ENCODE results near the gene KAT2B.
"Not testable (repeated sequence)": the region's sequence is repeated elsewhere in the genome, so short reads cannot be mapped to it uniquely, and the experiment has no call there.

Gene KAT2B

DNA sequence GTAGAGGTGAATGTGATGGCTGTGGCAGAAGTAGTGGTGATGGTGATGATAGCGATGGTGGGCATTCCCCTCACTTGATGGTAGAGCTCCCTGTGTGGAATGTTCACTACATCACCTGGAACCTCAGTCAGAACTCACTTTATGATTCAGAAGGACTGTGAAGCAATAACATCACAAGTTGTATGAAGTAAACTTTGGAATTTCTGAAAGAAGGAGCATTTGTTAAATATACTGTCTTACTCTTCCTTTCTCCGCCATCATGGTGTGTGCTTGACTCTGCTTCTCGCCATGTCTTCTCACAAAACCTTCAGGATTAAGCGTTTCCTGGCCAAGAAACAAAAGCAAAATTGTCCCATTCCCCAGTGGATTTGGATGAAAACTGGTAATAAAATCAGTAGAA lies 28.1 kb upstream of the KAT2B start, which contains the start of gene PP2D1:
TSS of gene PP2D1 (minus strand) at position 101 of the 400 bp plus-strand sequence. CDS start 192 bp downstream, outside the sequence.
- H3K4me3 ChIP-seq (replicated peaks; ENCODE audit: low read depth, low read length) = no peak within 1 kb of the TSS
- no peak for DNase-seq (ENCODE audit: extremely low read depth, low read depth)
- no peak for TF ChIP-seq CTCF (IDR thresholded peaks at IDR 0.05; ENCODE audit: low read depth, low read length, missing control alignments)

DNA sequence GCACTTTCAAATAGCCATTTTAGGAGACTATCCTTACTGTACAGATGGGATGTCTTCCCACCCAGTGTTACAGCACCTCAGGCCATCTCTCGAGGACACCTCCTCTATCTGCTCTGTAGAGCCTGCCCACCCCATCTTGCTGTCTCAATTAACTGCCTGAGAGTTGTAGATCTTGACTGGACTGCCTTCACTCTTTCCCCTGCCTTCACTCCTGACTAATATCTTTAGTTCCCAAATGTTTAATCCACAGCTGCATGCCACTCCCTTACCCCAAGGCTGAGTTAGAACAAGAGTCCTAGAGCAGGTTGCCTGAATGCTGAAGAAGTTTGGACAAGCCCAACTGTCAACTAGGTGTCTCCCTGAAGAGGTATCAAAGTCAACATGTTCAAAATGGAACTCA lies 26.9 kb upstream of the KAT2B start:
- DNase-seq (ENCODE audit: extremely low read depth, low read depth) = no peak
- no peak for TF ChIP-seq CTCF (IDR thresholded peaks at IDR 0.05; ENCODE audit: low read depth, low read length, missing control alignments)
- no peak overlapping the region for H3K4me3 ChIP-seq (replicated peaks; ENCODE audit: low read depth, low read length)

DNA sequence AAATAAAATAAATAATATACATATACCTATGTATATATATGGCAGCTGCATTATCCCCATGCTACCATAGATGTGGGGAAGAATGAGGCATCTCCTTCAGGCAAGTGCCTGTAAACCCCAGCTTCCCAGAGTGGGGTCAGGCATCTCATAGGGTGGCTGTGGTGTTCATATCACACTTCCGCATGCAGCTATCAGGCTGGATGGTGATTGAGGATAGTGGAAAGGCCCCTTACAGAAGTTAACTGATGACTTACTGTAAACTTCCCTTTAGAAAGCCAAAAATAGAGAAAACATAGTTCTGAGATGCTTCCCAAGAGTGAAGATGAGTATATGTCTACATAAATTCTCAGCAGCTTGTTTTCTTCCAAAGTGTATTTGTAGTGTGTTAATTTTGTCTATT lies 24.7 kb upstream of the KAT2B start:
- TF ChIP-seq CTCF (IDR thresholded peaks at IDR 0.05; ENCODE audit: low read depth, low read length, missing control alignments) = no peak
- DNase-seq (ENCODE audit: extremely low read depth, low read depth) = no peak
- H3K4me3 ChIP-seq (replicated peaks; ENCODE audit: low read depth, low read length) = no peak overlapping the region

- not testable (repeated sequence) for H3K4me3 ChIP-seq (replicated peaks; ENCODE audit: low read depth, low read length); DNase-seq (ENCODE audit: extremely low read depth, low read depth)
These were observed 24.2 kb upstream of the KAT2B start for GRCh38 chr3:20016076-20016475.

- no peak for TF ChIP-seq CTCF (IDR thresholded peaks at IDR 0.05; ENCODE audit: low read depth, low read length, missing control alignments)
These were observed 17.2 kb upstream of the KAT2B start for GRCh38 chr3:20022954-20023622.

DNA sequence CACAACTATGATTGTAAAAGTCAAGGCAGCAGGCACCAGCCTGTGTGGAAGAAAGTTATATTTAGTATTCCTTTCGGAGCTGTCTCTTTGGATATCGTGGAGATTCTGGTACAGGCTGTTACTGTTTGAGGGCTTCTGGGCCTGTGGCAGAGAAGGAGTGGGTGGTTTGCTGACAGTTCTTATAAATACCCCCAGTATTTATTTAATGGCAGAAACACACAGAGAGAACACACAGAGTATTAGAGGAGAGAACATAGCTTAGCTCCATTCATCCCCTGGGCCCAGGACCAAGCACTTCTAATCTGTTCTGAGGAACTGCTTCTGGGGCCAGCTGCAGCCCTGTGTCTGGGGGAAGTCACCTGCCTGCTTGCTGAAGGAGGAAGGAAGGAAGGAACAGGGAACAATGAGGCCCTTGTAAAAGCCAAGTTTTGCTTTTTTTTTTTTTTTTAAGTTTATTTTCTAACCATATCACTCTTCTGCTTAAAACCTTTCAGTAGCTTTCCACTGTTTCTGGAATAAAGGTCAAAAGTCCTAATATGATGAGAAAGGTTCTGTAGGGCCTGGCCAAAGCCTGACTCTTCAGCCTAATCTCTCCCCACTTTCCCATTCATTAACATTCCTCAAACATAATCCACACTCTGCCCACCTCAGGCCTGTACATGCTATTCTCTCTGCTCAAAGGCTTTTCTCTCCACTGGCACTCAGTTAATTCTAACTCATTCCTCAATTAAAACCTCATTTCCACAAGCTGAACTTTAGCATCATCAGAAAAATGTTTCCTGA lies 16.4 kb upstream of the KAT2B start:
- no peak for TF ChIP-seq CTCF (IDR thresholded peaks at IDR 0.05; ENCODE audit: low read depth, low read length, missing control alignments)
- DNase-seq (ENCODE audit: extremely low read depth, low read depth) = no peak

More at GRCh38 chr3:20022954-20023622, 17.2 kb upstream of the KAT2B start:
- no peak overlapping the region for H3K4me3 ChIP-seq (replicated peaks; ENCODE audit: low read depth, low read length)
- no peak for DNase-seq (ENCODE audit: extremely low read depth, low read depth)

DNA sequence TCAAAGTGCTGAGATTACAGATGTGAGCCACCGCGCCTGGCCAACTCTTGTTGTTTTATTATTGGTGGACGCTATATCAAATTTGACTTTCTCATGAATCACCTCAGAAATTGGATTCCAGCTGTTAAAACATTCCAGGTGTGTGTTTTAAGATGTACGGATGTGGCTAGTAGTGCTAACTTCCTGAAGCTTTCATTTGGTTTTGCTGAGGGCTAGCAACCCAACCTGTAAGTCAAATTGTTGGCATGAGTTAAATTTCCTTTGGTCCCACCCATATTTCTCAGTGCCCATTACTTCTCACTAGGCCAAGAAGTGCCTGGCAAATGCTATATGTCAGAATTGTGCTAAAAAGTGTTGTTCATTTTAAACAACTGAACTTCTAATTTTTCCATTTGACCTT lies 13.1 kb upstream of the KAT2B start:
- TF ChIP-seq CTCF (IDR thresholded peaks at IDR 0.05; ENCODE audit: low read depth, low read length, missing control alignments) = no peak
- no peak for DNase-seq (ENCODE audit: extremely low read depth, low read depth)
- no peak overlapping the region for H3K4me3 ChIP-seq (replicated peaks; ENCODE audit: low read depth, low read length)

More for the DNA sequence above, 16.4 kb upstream of the KAT2B start:
- H3K4me3 ChIP-seq (replicated peaks; ENCODE audit: low read depth, low read length) = no peak overlapping the region

Data from HFF-Myc (cell line).